Endodermal cell (in vitro differentiated cells): Measurements from ENCODE around the gene IFIT1B. TPM values are rescaled to one million over a fixed set of nuclear protein-coding genes. Genes with fewer than 3 reads are reported as not detected.

Experiments
- DNase-seq: peaks from one replicate; pipeline ENCODE4 v3.0.0-alpha.2; 2017
- H3K27ac ChIP-seq: 2 replicates; pipeline ENCODE4 v1.5.1; 2013; ENCODE audit warnings: mild to moderate bottlenecking, low read depth, low read length, moderate library complexity
- H3K27me3 ChIP-seq: 2 replicates; pipeline ENCODE4 v1.6.1; 2013; ENCODE audit warnings: mild to moderate bottlenecking, low read length, moderate library complexity; ENCODE audit not compliant: insufficient read depth, control insufficient read depth, poor library complexity, severe bottlenecking
- H3K36me3 ChIP-seq: 2 replicates; pipeline ENCODE4 v1.7.0; 2013; ENCODE audit warnings: mild to moderate bottlenecking, low read length, moderate library complexity; ENCODE audit not compliant: control insufficient read depth, insufficient read depth
- H3K4me1 ChIP-seq: one replicate; pipeline ENCODE4 v1.7.0; 2013; ENCODE audit warnings: low read length; ENCODE audit not compliant: control insufficient read depth, insufficient read depth
- H3K4me3 ChIP-seq: 2 replicates; pipeline ENCODE4 v1.5.1; 2013; ENCODE audit warnings: mild to moderate bottlenecking, low read length, moderate library complexity
- H3K9ac ChIP-seq: 2 replicates; pipeline ENCODE4 v1.6.1; 2013; ENCODE audit warnings: mild to moderate bottlenecking, low read length, moderate library complexity; ENCODE audit not compliant: poor library complexity, severe bottlenecking; ENCODE audit errors: extremely low read depth
- H3K9me3 ChIP-seq: 2 replicates; pipeline ENCODE4 v1.6.1; 2013; ENCODE audit warnings: mild to moderate bottlenecking, low read length, moderate library complexity; ENCODE audit not compliant: control insufficient read depth
- H3K27ac Mint-ChIP-seq: 2 replicates; pipeline ENCODE4 v1.8.0; 2020; ENCODE audit warnings: mixed read lengths
- H3K27me3 Mint-ChIP-seq: 2 replicates; pipeline ENCODE4 v1.8.0; 2021; ENCODE audit warnings: mild to moderate bottlenecking, mixed read lengths; ENCODE audit not compliant: insufficient read depth
- H3K36me3 Mint-ChIP-seq: 2 replicates; pipeline ENCODE4 v1.8.0; 2020; ENCODE audit warnings: low read depth, mixed read lengths
- H3K4me1 Mint-ChIP-seq: 2 replicates; pipeline ENCODE4 v1.8.0; 2020; ENCODE audit warnings: mixed read lengths
- H3K4me3 Mint-ChIP-seq: 2 replicates; pipeline ENCODE4 v1.8.0; 2020; ENCODE audit warnings: mild to moderate bottlenecking, moderate library complexity, mixed read lengths
- H3K9me3 Mint-ChIP-seq: 2 replicates; pipeline ENCODE4 v1.8.0; 2020; ENCODE audit warnings: mild to moderate bottlenecking, mixed read lengths
- CTCF ChIP-seq: fragments of 200-600 bp; sonication (generic); conservative IDR thresholded peaks from 2 replicates; pipeline ENCODE4 v1.5.0; 2021; ENCODE audit warnings: antibody characterized with exemption, mild to moderate bottlenecking
- WGBS, 2 experiments: methylation state at CpG; one replicate each; pipeline versions ENCODE4 v1.1.5 to v1.1.7; 2013; ENCODE audit warnings: missing lambda C conversion rate in 2 of 2, mixed read lengths in 1 of 2; ENCODE audit not compliant: insufficient coverage in 1 of 2, insufficient read length in 1 of 2; 5-methylcytosine and 5-hydroxymethylcytosine counted together
- total RNA-seq, 2 donors: library from RNA; stranded (reverse); fragmentation: NEBNext Ultra II Directional in 1 of 2; extraction: Animal tissue kit (Norgen Biotek cat#: 25700) in 1 of 2; gene quantifications; 2 replicates in 1 of 2; 3 replicates in 1 of 2; pipeline ENCODE4 v1.2.1, GENCODE V29; 2021

Gene IFIT1B
- total RNA-seq, 2 donors from 2014 or later: not detected

- Mint-ChIP-seq H3K36me3 (no peaks in the 10 kb centered on the region), H3K4me1 (peaks cover 15% of the 10 kb centered on the region), H3K27ac (no peak overlapping the region), H3K4me3 (no peak overlapping the region), H3K27me3 (peaks cover 6% of the 10 kb centered on the region), H3K9me3 (no peaks in the 10 kb centered on the region)
- H3K9ac ChIP-seq: no peak overlapping the region
- no peak for DNase-seq
- H3K9me3 ChIP-seq: no peaks in the 10 kb centered on the region
- no peaks in the 10 kb centered on the region for H3K36me3 ChIP-seq
- H3K27ac ChIP-seq: no peak overlapping the region
- TF ChIP-seq CTCF: no peak
- H3K27me3 ChIP-seq: peaks cover 4% of the 10 kb centered on the region
- H3K4me3 ChIP-seq: no peak overlapping the region
- no peaks in the 10 kb centered on the region for H3K4me1 ChIP-seq
- 93 to 96% methylated on average over 2 of the region's 2 CpGs for WGBS, 2 experiments
These were observed 43.2 kb downstream of the IFIT1B start for GRCh38 chr10:89421018-89421476.

GRCh38 chr10:89425000-89425399, 47.1 kb downstream of the IFIT1B start:
- Histone ChIP-seq H3K36me3 (no peaks in the 10 kb centered on the region), H3K4me3 (no peak overlapping the region), H3K9ac (no peak overlapping the region), H3K4me1 (no peaks in the 10 kb centered on the region), H3K27me3 (no peaks in the 10 kb centered on the region), H3K9me3 (no peaks in the 10 kb centered on the region), H3K27ac (no peak overlapping the region)
- no peak overlapping the region for H3K4me3 Mint-ChIP-seq
- no peak overlapping the region for H3K27ac Mint-ChIP-seq
- H3K27me3 Mint-ChIP-seq: no peaks in the 10 kb centered on the region
- no peak for DNase-seq
- WGBS, 2 experiments: 93% methylated on average over 5 of the region's 5 CpGs; no CpG with 5 or more reads in 1 of the 2 experiments
- no peak for TF ChIP-seq CTCF
- peaks cover 27% of the 10 kb centered on the region for H3K4me1 Mint-ChIP-seq
- H3K36me3 Mint-ChIP-seq: no peaks in the 10 kb centered on the region
- no peaks in the 10 kb centered on the region for H3K9me3 Mint-ChIP-seq

- Mint-ChIP-seq H3K4me1 (peaks cover 27% of the 10 kb centered on the region), H3K36me3 (no peaks in the 10 kb centered on the region), H3K4me3 (no peak overlapping the region), H3K9me3 (no peaks in the 10 kb centered on the region), H3K27ac (no peak overlapping the region), H3K27me3 (no peaks in the 10 kb centered on the region)
- no peaks in the 10 kb centered on the region for H3K4me1 ChIP-seq
- H3K9ac ChIP-seq: no peak overlapping the region
- H3K27me3 ChIP-seq: no peaks in the 10 kb centered on the region
- no peak overlapping the region for H3K4me3 ChIP-seq
- TF ChIP-seq CTCF: peak; percentile 92
- WGBS, 2 experiments: 58 to 90% methylated on average over 4 to 5 of the region's 5 CpGs
- no peaks in the 10 kb centered on the region for H3K9me3 ChIP-seq
- H3K36me3 ChIP-seq: no peaks in the 10 kb centered on the region
- H3K27ac ChIP-seq: no peak overlapping the region
- no peak for DNase-seq
These were observed 48.5 kb downstream of the IFIT1B start for GRCh38 chr10:89426230-89426868.
